ENCODE results near the gene URB2. TPM values are rescaled to one million over a fixed set of nuclear protein-coding genes. Genes with fewer than 3 reads are reported as not detected.

The URB2 gene
- total RNA-seq, 1 experiment from 2014 or later: 53.2 TPM

DNA sequence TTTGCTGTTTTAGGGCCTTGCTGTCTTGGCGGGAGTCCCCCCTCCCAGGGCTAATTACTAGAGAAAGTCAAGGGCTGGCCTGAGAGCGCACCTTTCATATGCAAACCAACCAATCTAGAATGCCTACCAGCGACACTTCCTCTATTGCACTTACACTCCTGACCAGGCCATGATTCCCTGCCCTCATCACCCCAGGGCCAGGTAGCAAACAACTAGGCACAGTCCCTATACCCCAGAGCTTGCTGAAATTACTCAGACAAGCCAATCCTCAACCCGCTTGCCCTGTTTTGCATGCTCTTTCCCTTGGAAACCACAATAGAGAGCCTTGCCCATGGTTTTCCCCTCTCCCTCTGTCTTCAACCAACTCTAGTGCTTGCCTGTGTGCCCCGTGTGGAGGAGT is 70.3 kb downstream of the URB2 start:
- Histone ChIP-seq H3K27ac (ENCODE audit: insufficient read length, low read depth, low read length) (peak overlapping the region; percentile 75), H3T11ph (ENCODE audit: low read length) (no peak overlapping the region), H3K56ac (ENCODE audit: insufficient read length, low read depth, low read length) (no peak overlapping the region), H3K9ac (ENCODE audit: extremely low read depth, insufficient read length, low read length) (no peak overlapping the region), H2BK15ac (ENCODE audit: low read depth, low read length) (no peak overlapping the region), H3K4me1 (ENCODE audit: insufficient read depth, low read length) (peaks cover 23% of the 10 kb centered on the region), H4K8ac (replicated peaks; ENCODE audit: insufficient read length, low read depth, low read length) (no peak overlapping the region), H2BK5ac (ENCODE audit: insufficient read length, low read length) (no peak overlapping the region), H3K23ac (ENCODE audit: insufficient read length, low read depth, low read length) (no peak overlapping the region), H2BK20ac (ENCODE audit: low read depth, low read length, poor library complexity, severe bottlenecking) (no peak overlapping the region), H3K23me2 (ENCODE audit: insufficient read length, low read depth, low read length, poor library complexity, severe bottlenecking) (no peaks in the 10 kb centered on the region), H3K4ac (ENCODE audit: low read depth, low read length) (no peak overlapping the region), H4K20me1 (ENCODE audit: control insufficient read depth, insufficient read depth, insufficient read length) (no peaks in the 10 kb centered on the region), H3K9me3 (ENCODE audit: control insufficient read depth, low read depth, low read length) (no peaks in the 10 kb centered on the region), H4K91ac (ENCODE audit: insufficient read length, low read depth, low read length) (no peak overlapping the region), H3K79me1 (ENCODE audit: insufficient read depth, low read depth, low read length, poor library complexity, severe bottlenecking) (no peaks in the 10 kb centered on the region), H3K14ac (ENCODE audit: insufficient read depth, low read length) (no peak overlapping the region), H3K27me3 (ENCODE audit: insufficient read depth, low read length) (no peaks in the 10 kb centered on the region), H4K5ac (ENCODE audit: insufficient read length, low read depth, low read length) (no peak overlapping the region), H2BK120ac (ENCODE audit: low read depth, low read length, poor library complexity, severe bottlenecking) (no peak overlapping the region), H3K4me2 (ENCODE audit: insufficient read depth, insufficient read length, low read length) (peak overlapping the region; percentile 10), H3K79me2 (ENCODE audit: insufficient read depth, low read length) (no peaks in the 10 kb centered on the region), H2BK12ac (ENCODE audit: insufficient read length, low read depth, low read length) (no peak overlapping the region), H2AFZ (ENCODE audit: low read length) (no peak overlapping the region), H3K18ac (ENCODE audit: insufficient read length, low read depth, low read length) (peak overlapping the region; percentile 56), H2AK5ac (ENCODE audit: insufficient read length, low read length) (no peak overlapping the region)
- TF ChIP-seq, protein P1, sequence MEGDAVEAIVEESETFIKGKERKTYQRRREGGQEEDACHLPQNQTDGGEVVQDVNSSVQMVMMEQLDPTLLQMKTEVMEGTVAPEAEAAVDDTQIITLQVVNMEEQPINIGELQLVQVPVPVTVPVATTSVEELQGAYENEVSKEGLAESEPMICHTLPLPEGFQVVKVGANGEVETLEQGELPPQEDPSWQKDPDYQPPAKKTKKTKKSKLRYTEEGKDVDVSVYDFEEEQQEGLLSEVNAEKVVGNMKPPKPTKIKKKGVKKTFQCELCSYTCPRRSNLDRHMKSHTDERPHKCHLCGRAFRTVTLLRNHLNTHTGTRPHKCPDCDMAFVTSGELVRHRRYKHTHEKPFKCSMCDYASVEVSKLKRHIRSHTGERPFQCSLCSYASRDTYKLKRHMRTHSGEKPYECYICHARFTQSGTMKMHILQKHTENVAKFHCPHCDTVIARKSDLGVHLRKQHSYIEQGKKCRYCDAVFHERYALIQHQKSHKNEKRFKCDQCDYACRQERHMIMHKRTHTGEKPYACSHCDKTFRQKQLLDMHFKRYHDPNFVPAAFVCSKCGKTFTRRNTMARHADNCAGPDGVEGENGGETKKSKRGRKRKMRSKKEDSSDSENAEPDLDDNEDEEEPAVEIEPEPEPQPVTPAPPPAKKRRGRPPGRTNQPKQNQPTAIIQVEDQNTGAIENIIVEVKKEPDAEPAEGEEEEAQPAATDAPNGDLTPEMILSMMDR (conservative IDR thresholded peaks at IDR 0.05): no peak
- H3K9me3 Mint-ChIP-seq: no peaks in the 10 kb centered on the region
- peak; percentile 72 for DNase-seq
- no peaks in the 10 kb centered on the region; a peak in 1 of 7 replicates for H3K36me3 Mint-ChIP-seq (ENCODE audit: insufficient read depth in 1 of 3, low read depth in 3 of 3)
- no peaks in the 10 kb centered on the region for H3K27me3 Mint-ChIP-seq (ENCODE audit: low read depth)
- H3K27ac Mint-ChIP-seq: peak overlapping the region; percentile 61 to 97 (median 97)
- H3K4me3 Mint-ChIP-seq: peak overlapping the region in 1 of 2 experiments; percentile 27; a peak in 2 of 5 replicates
- no CpG with 5 or more reads among the region's 5 CpGs for WGBS (ENCODE audit: extremely low coverage, insufficient read length, low lambda C conversion rate)
- peaks cover 43 to 49% of the 10 kb centered on the region in 2 experiments for H3K4me1 Mint-ChIP-seq

All from H9 (cell line).